NCI-H1105 (cell line): ENCODE measurements around the gene PDRG1.

ENCODE experiments used
- DNase-seq: peaks from one replicate; lab custom pipeline; 2025; lab: John Stamatoyannopoulos, UW

PDRG1 gene

GRCh38 chr20:31907046-31907445, 44.8 kb downstream of the PDRG1 start:
- DNase-seq = no peak

GRCh38 chr20:31906001-31906400, 45.8 kb downstream of the PDRG1 start:
- DNase-seq = no peak

- DNase-seq = no peak
Measured at GRCh38 chr20:31903627-31904386, 48.0 kb downstream of the PDRG1 start.

- no peak for DNase-seq
Measured at GRCh38 chr20:31901615-31902014, 50.2 kb downstream of the PDRG1 start.

- DNase-seq = no peak
Measured at GRCh38 chr20:31897541-31897940, 54.3 kb downstream of the PDRG1 start.

GRCh38 chr20:31896049-31896448, 55.8 kb downstream of the PDRG1 start:
- DNase-seq = no peak

GRCh38 chr20:31894980-31895675, 56.7 kb downstream of the PDRG1 start:
- DNase-seq = no peak
